SK-N-SH (cell line): ENCODE data around the gene TSC22D1. TPM values are rescaled to one million over a fixed set of nuclear protein-coding genes. Genes with fewer than 3 reads are reported as not detected.

Experiments used
- CTCF ChIA-PET: fragments of 300-600, 350-600 bp; formaldehyde crosslinking; extraction: SDS; loops from one replicate; lab custom pipeline; 2021; lab: Yijun Ruan, JAX
- POLR2A ChIA-PET: fragments of 350-600 bp; sonication (Branson Sonifier 250); formaldehyde crosslinking; extraction: SDS; loops from one replicate; lab custom pipeline; 2020; ENCODE audit warnings: antibody characterized with exemption, inconsistent platforms; lab: Yijun Ruan, JAX
- DNase-seq: peaks from one replicate; pipeline ENCODE4 v3.0.0; 2012
- H2AFZ ChIP-seq: fragments of 200-600 bp; sonication (generic); 2 replicates; pipeline ENCODE4 v1.8.1; 2016; ENCODE audit warnings: antibody characterized with exemption, mild to moderate bottlenecking, low read depth
- H3F3A ChIP-seq: fragments of 200-600 bp; sonication (generic); replicated peaks from 2 replicates; pipeline ENCODE3; 2016; ENCODE audit warnings: antibody characterized with exemption, mild to moderate bottlenecking; ENCODE audit not compliant: insufficient read depth
- H3K27ac ChIP-seq, 2 experiments: fragments of 200-500 bp in 1 of 2; fragments of 200-600 bp in 1 of 2; sonication (Bioruptor generic) in 1 of 2; sonication (generic), shearing (Covaris generic) in 1 of 2; 2 replicates each; pipeline versions ENCODE4 v1.5.1 to v1.6.1; 2014 to 2016; ENCODE audit warnings: low read depth in 2 of 2, inconsistent platforms in 1 of 2, low read length in 1 of 2, mild to moderate bottlenecking in 1 of 2, mixed read lengths in 1 of 2
- H3K27me3 ChIP-seq: fragments of 200-600 bp; sonication (generic), shearing (Covaris generic); 2 replicates; pipeline ENCODE4 v1.6.1; 2016; ENCODE audit warnings: mixed run types; ENCODE audit not compliant: insufficient read depth
- H3K36me3 ChIP-seq, 2 experiments: fragments of 200-500 bp in 1 of 2; fragments of 200-600 bp in 1 of 2; sonication (Bioruptor generic) in 1 of 2; sonication (generic) in 1 of 2; replicated peaks in 1 of 2; 2 replicates each; pipeline versions ENCODE3 to v1.5.1; 2014 to 2016; ENCODE audit warnings: low read length in 1 of 2, mild to moderate bottlenecking in 1 of 2; ENCODE audit not compliant: insufficient read depth in 2 of 2, control insufficient read depth in 1 of 2
- H3K4me1 ChIP-seq, 2 experiments: fragments of 200-500 bp in 1 of 2; fragments of 200-600 bp in 1 of 2; sonication (Bioruptor generic) in 1 of 2; sonication (generic), shearing (Covaris generic) in 1 of 2; 2 replicates each; pipeline versions ENCODE4 v1.5.1 to v1.6.1; 2014 to 2016; ENCODE audit warnings: low read depth in 1 of 2, low read length in 1 of 2, mixed run types in 1 of 2; ENCODE audit not compliant: insufficient read depth in 2 of 2, control insufficient read depth in 1 of 2
- H3K4me2 ChIP-seq: fragments of 200-600 bp; sonication (generic), shearing (Covaris generic); 2 replicates; pipeline ENCODE4 v1.6.1; 2017; ENCODE audit warnings: mixed run types
- H3K4me3 ChIP-seq, 2 experiments: fragments of 200-500 bp in 1 of 2; fragments of 200-600 bp in 1 of 2; sonication (Bioruptor generic) in 1 of 2; sonication (generic), shearing (Covaris generic) in 1 of 2; 2 replicates each; pipeline versions ENCODE4 v1.5.1 to v1.8.1; 2014 to 2016; ENCODE audit warnings: low read depth in 2 of 2, inconsistent platforms in 1 of 2, low read length in 1 of 2, mild to moderate bottlenecking in 1 of 2, mixed read lengths in 1 of 2, moderate library complexity in 1 of 2
- H3K79me2 ChIP-seq: fragments of 200-600 bp; sonication (generic); 2 replicates; pipeline ENCODE4 v1.8.1; 2017; ENCODE audit warnings: mild to moderate bottlenecking; ENCODE audit not compliant: insufficient read depth
- H3K9ac ChIP-seq: fragments of 200-600 bp; sonication (generic); 2 replicates; pipeline ENCODE4 v1.6.1; 2017; ENCODE audit warnings: mixed run types
- H3K9me2 ChIP-seq: fragments of 200-600 bp; sonication (generic); 2 replicates; pipeline ENCODE4 v1.6.1; 2017; ENCODE audit warnings: mixed run types
- H3K9me3 ChIP-seq: fragments of 200-600 bp; sonication (generic); 2 replicates; pipeline ENCODE4 v1.6.1; 2017; ENCODE audit warnings: mixed run types, mild to moderate bottlenecking, moderate library complexity
- H4K20me1 ChIP-seq: fragments of 200-600 bp; sonication (generic); 2 replicates; pipeline ENCODE4 v1.6.1; 2017; ENCODE audit warnings: mild to moderate bottlenecking, mixed run types; ENCODE audit not compliant: insufficient read depth
- CHD2 ChIP-seq: fragments of 150-350 bp; IDR thresholded peaks from 2 replicates; pipeline ENCODE4 v1.6.1; 2018; ENCODE audit warnings: low read length; ENCODE audit not compliant: partially characterized antibody
- EP300 ChIP-seq, 2 experiments: IDR thresholded peaks; 2 replicates each; pipeline versions ENCODE4 v1.4.0 to v1.6.1; 2012; ENCODE audit warnings: borderline replicate concordance in 1 of 2, low read depth in 1 of 2, low read length in 1 of 2
- EZH2phosphoT487 ChIP-seq: fragments of 200-600 bp; sonication (generic); IDR thresholded peaks from 2 replicates; pipeline ENCODE4 v1.6.1; 2017; ENCODE audit warnings: low read depth, mixed run types, mild to moderate bottlenecking, antibody characterized with exemption, moderate library complexity, borderline replicate concordance
- FOXM1 ChIP-seq: IDR thresholded peaks from 2 replicates; pipeline ENCODE4 v1.4.0; 2012; ENCODE audit warnings: low read depth, mild to moderate bottlenecking
- GABPA ChIP-seq: IDR thresholded peaks from 2 replicates; pipeline ENCODE4 v1.4.0; 2012; ENCODE audit warnings: low read depth, mild to moderate bottlenecking
- GATA2 ChIP-seq: sonication (generic); formaldehyde crosslinking; IDR thresholded peaks from 2 replicates; pipeline ENCODE4 v1.5.0; 2020; ENCODE audit warnings: mild to moderate bottlenecking, missing genetic modification reagents
- MXI1 ChIP-seq: IDR thresholded peaks from 2 replicates; pipeline ENCODE4 v1.6.1; 2012; ENCODE audit warnings: mild to moderate bottlenecking, low read depth, low read length, improper control_type of control experiment
- NFIC ChIP-seq: IDR thresholded peaks from 2 replicates; pipeline ENCODE4 v1.4.0; 2012; ENCODE audit warnings: borderline replicate concordance
- NRF1 ChIP-seq: IDR thresholded peaks from 2 replicates; pipeline ENCODE4 v1.6.1; 2012; ENCODE audit warnings: low read depth, mild to moderate bottlenecking, low read length
- PBX3 ChIP-seq: IDR thresholded peaks from 2 replicates; pipeline ENCODE4; 2012
- POLR2AphosphoS5 ChIP-seq: IDR thresholded peaks from 2 replicates; pipeline ENCODE4 v1.6.1; 2012; ENCODE audit warnings: low read depth, low read length
- RAD21 ChIP-seq: IDR thresholded peaks from 2 replicates; pipeline ENCODE4 v1.6.1; 2012; ENCODE audit warnings: mild to moderate bottlenecking, low read length
- RFX5 ChIP-seq: IDR thresholded peaks from 2 replicates; pipeline ENCODE4 v1.6.1; 2012; ENCODE audit warnings: mild to moderate bottlenecking, improper control_type of control experiment, low read length
- RXRA ChIP-seq: IDR thresholded peaks from 2 replicates; pipeline ENCODE4 v1.4.0; 2012; ENCODE audit warnings: low read depth, mild to moderate bottlenecking, borderline replicate concordance
- SMC3 ChIP-seq: IDR thresholded peaks from 2 replicates; pipeline ENCODE4 v1.6.1; 2012; ENCODE audit warnings: low read depth, low read length, improper control_type of control experiment
- TAF1 ChIP-seq: IDR thresholded peaks from 2 replicates; pipeline ENCODE4 v1.6.1; 2012; ENCODE audit warnings: low read depth, mild to moderate bottlenecking, low read length, moderate library complexity, borderline replicate concordance
- TEAD4 ChIP-seq: IDR thresholded peaks from 2 replicates; pipeline ENCODE4 v1.4.0; 2012; ENCODE audit warnings: mild to moderate bottlenecking, borderline replicate concordance; ENCODE audit not compliant: insufficient read depth
- USF1 ChIP-seq: IDR thresholded peaks from 2 replicates; pipeline ENCODE4 v1.4.0; 2012; ENCODE audit warnings: low read depth, borderline replicate concordance
- ZBTB33 ChIP-seq: IDR thresholded peaks from 2 replicates; pipeline ENCODE4 v1.4.0; 2012; ENCODE audit warnings: low read depth, borderline replicate concordance
- WGBS: methylation state at CpG from one replicate; pipeline ENCODE4 v1.1.6; 2017; ENCODE audit warnings: low lambda C conversion rate; 5-methylcytosine and 5-hydroxymethylcytosine counted together
- polyA plus RNA-seq, 3 experiments: library from polyadenylated mRNA; depleted of rRNA; stranded (reverse); fragments of >200 nt; gene quantifications; 2 replicates each; pipeline ENCODE4 v1.2.3, GENCODE V29; 2012
- TF ChIP-seq, protein P1 (sequence below): fragments of 200-600 bp; sonication (generic); IDR thresholded peaks from 2 replicates; pipeline ENCODE4 v1.6.1; 2017; ENCODE audit warnings: antibody characterized with exemption, mild to moderate bottlenecking, moderate library complexity

TSC22D1 gene
- polyA plus RNA-seq, 1 of the 3 experiments (the other 2 are of a cell fraction), result 137 TPM

GRCh38 chr13:44406617-44407016, 169.5 kb downstream of the TSC22D1 start:
- no peaks in the 10 kb centered on the region for H3F3A ChIP-seq
- ChIA-PET CTCF (interaction anchor here (1.1 to 1.2 kb wide), 2 partner anchors 16 to 24 kb away, joined by 3 read pairs; no protein-coding TSS in a partner anchor), POLR2A (interaction anchor here (1.1 to 1.8 kb wide), 2 partner anchors 29 to 30 kb away, joined by 3 to 4 read pairs; no protein-coding TSS in a partner anchor)
- H3K4me3 ChIP-seq, result no peak overlapping the region
- H3K79me2 ChIP-seq, result no peaks in the 10 kb centered on the region
- H3K9me2 ChIP-seq, result no peaks in the 10 kb centered on the region
- peaks cover 0 to 33% of the 10 kb centered on the region in 2 experiments; a peak in 2 of 4 replicates for H3K4me1 ChIP-seq
- H3K9me3 ChIP-seq, result no peaks in the 10 kb centered on the region
- no peaks in the 10 kb centered on the region for H3K36me3 ChIP-seq
- TF ChIP-seq POLR2AphosphoS5 (no peak), SMC3 (no peak), CHD2 (no peak), FOXM1 (no peak), TAF1 (no peak), RAD21 (no peak), TEAD4 (no peak), MXI1 (no peak), PBX3 (no peak), EP300 (IDR thresholded peaks at IDR 0.05; ENCODE audit: borderline replicate concordance in 1 of 2, low read depth in 1 of 2, low read length in 1 of 2) (no peak)
- TF ChIP-seq, protein P1, sequence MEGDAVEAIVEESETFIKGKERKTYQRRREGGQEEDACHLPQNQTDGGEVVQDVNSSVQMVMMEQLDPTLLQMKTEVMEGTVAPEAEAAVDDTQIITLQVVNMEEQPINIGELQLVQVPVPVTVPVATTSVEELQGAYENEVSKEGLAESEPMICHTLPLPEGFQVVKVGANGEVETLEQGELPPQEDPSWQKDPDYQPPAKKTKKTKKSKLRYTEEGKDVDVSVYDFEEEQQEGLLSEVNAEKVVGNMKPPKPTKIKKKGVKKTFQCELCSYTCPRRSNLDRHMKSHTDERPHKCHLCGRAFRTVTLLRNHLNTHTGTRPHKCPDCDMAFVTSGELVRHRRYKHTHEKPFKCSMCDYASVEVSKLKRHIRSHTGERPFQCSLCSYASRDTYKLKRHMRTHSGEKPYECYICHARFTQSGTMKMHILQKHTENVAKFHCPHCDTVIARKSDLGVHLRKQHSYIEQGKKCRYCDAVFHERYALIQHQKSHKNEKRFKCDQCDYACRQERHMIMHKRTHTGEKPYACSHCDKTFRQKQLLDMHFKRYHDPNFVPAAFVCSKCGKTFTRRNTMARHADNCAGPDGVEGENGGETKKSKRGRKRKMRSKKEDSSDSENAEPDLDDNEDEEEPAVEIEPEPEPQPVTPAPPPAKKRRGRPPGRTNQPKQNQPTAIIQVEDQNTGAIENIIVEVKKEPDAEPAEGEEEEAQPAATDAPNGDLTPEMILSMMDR, result no peak
- no peak overlapping the region for H2AFZ ChIP-seq
- H3K4me2 ChIP-seq, result no peak overlapping the region
- H4K20me1 ChIP-seq, result no peaks in the 10 kb centered on the region
- DNase-seq, result no peak
- no peaks in the 10 kb centered on the region for H3K27me3 ChIP-seq
- H3K27ac ChIP-seq, result no peak overlapping the region
- 89% methylated on average over 5 of the region's 5 CpGs for WGBS
- H3K9ac ChIP-seq, result no peak overlapping the region

- Histone ChIP-seq H3K9me2 (no peaks in the 10 kb centered on the region), H3K27me3 (no peaks in the 10 kb centered on the region), H3K79me2 (no peaks in the 10 kb centered on the region), H3F3A (no peaks in the 10 kb centered on the region), H4K20me1 (no peaks in the 10 kb centered on the region), H3K4me3 (no peak overlapping the region), H3K27ac (peak overlapping the region in 1 of 2 experiments; percentile 96; a peak in 2 of 4 replicates), H3K9ac (no peak overlapping the region), H3K4me1 (peaks cover 0 to 36% of the 10 kb centered on the region in 2 experiments; a peak in 2 of 4 replicates), H3K4me2 (no peak overlapping the region), H2AFZ (no peak overlapping the region), H3K36me3 (no peaks in the 10 kb centered on the region), H3K9me3 (no peaks in the 10 kb centered on the region)
- POLR2A ChIA-PET, result interaction anchor here (1.1 to 1.5 kb wide), 2 partner anchors 32 to 36 kb away, joined by 3 to 11 read pairs; no protein-coding TSS in a partner anchor
- 69% methylated on average over 12 of the region's 15 CpGs for WGBS
- peak; percentile 80 for DNase-seq
- CTCF ChIA-PET, result interaction anchor here (1.0 to 1.1 kb wide), 3 partner anchors 30 to 36 kb away, joined by 3 to 4 read pairs (median 3); no protein-coding TSS in a partner anchor
- TF ChIP-seq MXI1 (no peak), TAF1 (no peak), RFX5 (peak; percentile 91), NRF1 (no peak), POLR2AphosphoS5 (no peak), GABPA (no peak), GATA2 (CRISPR knock-in tag) (peak; percentile 82), ZBTB33 (no peak), NFIC (no peak), EZH2phosphoT487 (no peak), FOXM1 (no peak), USF1 (no peak), CHD2 (no peak), RXRA (no peak)
Observed at GRCh38 chr13:44404261-44405132, 171.6 kb downstream of the TSC22D1 start.
